SW480 (cell line): ENCODE measurements around the gene GLT8D2.

Experiments used
- DNase-seq: peaks from one replicate; pipeline ENCODE4 v3.0.0-alpha.2; 2016; ENCODE audit warnings: low spot score

The GLT8D2 gene

DNA sequence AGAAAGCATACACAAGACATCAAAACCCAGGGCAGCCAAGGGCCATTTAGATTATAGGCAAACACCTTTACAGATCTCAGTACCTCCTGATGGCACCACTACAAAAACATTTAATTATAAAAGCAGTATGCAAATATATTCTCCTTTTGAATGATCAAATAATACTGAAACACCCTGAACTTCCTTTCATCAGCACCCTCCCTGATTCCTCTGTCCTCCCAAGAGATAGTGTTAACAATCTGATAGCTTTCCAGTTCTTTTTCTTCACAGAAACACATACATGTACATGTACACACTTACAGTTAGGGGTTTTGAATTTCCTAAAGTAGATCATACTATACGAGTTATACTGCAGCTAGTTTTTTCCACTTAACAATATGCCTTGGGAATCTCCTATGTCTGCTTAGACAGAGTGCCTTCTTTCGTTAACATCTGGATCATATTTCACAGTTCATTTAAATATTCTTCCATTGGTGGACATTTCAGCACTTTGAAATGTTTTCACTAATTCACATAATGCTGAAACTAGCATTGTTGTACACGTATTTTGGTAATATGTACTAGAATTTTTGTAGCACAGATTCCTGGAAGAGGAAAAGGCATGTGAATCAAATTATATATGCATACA lies 49.1 kb downstream of the GLT8D2 start:
- no peak for DNase-seq

DNA sequence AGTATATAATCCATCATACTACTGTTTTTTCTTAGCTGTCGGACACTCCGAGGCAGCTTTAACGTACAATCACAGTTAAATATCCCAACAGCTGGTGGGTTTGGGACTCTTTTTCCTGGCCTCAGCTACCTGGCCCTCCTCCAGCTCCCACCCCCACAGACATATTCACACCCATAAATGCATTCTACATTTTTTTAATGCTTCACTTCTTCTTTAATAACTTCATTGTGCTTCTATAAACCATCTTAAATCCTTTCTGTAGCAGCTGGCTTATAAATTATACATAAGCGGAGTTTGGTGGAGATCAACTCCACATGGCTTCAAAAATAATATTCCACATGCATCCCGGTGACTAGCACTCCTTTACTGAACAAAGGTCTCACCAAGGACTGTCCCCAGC lies 51.0 kb downstream of the GLT8D2 start:
- DNase-seq: no peak

DNA sequence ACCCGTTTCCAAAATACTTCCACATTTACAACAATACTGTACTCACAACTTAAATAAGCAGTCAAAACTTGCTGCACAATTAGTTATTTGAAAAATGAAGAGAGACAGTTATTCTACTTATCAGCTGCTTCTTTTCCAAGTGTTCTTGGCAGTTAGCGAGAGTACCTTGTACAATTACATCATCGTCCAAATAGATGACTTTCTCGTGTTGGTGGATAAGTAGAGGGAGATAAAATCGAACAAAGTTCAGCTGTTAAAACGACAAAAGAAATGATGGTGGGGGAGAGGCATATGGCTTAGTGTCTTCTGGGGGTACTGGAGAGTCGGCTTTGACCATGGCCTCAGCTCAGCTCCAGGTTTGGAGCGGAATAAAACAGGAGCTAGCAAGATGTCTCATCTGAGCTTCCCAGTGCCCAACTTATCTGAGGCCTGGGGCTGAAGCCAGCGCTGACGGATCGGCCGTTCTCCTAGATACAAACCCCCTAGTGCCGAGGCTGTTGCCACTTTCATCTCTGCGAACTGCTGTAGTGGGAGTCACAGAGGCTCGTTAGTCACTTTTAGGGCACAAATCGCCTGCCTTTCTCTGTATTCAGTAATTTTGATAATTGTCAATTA lies 52.6 kb downstream of the GLT8D2 start:
- no peak for DNase-seq

DNA sequence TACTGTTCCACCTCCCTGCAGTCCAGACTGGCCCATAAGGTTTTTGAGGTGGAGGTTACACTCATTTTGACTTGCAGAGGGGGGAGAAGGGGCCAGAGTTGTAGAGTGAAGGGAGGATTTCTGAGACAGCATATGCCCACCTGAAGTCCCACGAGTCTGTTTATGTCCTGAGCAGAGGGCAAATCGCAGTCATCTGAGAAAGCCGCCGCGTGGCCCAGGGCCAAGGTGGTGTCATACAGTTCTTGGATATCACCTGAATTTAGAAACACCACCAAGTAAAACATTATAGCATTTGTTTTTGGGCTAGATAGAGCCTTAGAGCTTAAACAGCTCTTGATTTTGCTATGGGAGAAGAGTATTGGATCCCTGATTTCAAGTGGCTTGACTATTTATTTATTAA lies 53.4 kb downstream of the GLT8D2 start:
- no peak for DNase-seq

DNA sequence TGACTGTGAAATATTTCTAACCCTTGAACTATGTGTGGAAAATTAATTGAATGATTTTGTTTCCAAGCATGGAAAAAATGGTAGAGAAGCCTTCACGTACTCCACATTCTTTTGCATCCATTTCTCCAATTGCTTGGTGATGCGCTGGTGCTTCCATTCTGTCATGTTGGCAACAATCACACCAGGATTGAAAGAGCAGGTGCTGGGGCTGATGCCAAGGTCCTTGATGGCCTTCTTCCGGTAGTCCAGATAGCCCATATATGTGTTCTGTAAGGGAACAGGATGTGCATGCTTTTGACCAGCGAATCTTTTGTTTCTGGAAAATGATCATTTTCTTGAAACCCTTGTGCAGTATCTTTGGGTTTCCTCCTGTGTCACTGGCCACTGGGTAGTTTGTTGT lies 55.8 kb downstream of the GLT8D2 start:
- no peak for DNase-seq

DNA sequence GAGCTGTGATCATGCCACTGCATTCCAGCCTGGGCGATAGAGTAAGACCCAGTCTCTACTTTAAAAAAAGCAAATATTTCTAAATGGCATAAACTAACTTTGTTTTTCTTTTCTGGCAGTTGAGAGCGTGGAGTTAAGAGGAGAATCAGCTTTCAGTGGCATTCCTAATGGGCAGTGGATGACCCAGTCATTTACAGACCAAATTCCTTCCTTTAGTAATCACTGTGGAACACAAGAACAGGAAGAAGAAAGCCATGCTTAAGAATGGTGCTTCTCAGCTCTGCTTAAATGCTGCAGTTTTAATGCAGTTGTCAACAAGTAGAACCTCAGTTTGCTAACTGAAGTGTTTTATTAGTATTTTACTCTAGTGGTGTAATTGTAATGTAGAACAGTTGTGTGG lies 63.2 kb downstream of the GLT8D2 start:
- no peak for DNase-seq

DNA sequence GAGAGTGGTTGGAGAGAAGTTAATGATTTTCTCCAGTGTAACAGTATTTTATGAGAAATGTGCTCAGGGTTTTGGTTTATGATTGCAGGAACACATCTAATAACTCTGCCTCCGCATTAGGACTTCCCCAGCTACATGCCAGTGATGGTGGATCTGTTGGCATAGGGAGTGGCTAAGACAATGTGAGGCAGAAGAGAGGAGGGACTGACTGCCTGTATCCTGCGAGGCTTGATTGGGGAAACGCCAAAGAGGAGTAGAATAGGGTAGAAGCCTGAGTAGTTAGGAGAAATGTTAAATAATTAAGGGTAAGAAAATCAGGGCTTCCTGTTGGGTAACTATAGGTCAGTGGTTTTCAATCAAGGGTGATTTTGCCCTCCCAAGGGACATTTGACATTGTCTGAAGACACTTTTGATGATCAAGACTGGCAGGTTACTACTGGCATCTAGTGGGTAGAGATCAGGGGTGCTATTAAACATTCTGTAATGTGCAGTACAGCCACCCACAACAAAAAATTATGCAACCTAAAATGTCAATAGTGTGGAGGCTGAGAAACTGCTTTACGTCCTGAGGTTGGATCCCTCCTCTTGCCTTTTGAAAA lies 71.5 kb downstream of the GLT8D2 start:
- no peak for DNase-seq

DNA sequence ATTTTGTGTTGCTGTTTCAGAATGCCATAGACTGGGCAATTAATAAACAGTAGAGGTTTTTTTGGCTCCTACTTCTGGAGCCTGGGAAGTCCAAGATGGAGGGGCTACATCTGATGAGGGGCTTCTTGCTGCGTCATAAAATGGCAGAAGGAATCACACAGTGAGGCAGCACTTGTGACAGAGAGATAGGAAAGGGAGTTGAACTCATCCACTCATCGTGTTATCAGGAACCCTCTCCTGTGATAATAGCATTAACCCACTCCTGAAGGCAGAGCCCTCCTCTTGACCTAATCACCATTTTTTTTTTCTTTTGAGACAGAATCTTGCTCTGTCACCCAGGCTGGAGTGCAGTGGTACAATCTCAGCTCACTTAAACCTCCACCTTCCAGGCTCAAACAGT lies 74.6 kb downstream of the GLT8D2 start:
- no peak for DNase-seq

DNA sequence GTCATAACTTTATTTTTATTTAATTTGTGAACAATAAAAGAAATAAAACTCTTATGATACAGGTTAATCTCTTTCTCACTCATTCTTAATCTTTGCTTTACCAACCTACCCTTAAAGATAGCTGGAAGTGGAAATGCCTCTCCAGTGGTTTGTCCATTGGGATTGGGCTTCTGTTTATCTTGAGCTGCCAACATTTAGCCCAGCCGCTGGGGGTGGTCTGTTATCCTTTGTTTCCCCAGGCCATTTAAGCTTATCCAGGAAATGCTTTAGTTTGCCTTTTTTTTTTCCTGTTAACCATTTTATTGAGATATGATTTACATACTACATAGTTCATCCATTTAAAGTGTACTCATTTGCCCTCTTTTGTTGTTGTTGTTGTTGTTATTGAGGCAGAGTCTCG lies 76.1 kb downstream of the GLT8D2 start:
- no peak for DNase-seq

DNA sequence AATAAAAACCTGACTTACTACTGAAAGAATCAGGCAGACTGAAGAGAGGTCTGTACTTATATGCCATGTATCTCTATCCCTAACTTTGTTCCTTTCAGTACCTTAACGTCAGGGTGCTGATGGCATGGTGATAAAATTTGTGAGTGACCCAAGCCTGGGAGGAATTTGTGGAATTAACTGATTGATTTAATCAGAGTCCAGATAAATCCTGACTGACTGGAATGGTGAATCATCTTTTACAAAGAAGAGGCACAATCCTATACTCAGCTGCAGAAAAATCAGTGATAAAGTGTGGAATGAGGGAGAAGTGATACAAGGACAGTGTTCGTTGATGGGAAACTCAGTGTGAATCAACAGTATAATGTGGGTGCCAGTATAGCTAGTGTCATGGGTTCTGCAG lies 80.6 kb downstream of the GLT8D2 start:
- no peak for DNase-seq

DNA sequence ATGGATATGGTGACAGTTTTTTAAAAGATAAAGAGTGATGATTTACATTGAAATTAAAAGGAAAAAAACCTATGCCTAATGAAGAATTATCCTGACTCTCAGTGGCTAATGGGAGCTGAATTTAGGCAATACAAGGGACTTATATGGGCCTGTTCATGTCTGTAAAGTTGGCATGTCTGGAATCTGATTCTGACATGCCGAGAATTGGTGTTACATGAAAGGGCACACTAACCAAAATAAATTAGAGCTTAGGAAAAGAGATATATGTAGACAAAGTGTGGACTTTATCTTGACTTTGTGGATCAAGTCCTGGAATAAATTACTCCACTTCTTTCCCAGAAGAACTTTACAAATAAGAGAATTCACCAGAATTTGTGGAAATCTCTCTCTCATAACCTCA lies 83.3 kb downstream of the GLT8D2 start:
- no peak for DNase-seq

DNA sequence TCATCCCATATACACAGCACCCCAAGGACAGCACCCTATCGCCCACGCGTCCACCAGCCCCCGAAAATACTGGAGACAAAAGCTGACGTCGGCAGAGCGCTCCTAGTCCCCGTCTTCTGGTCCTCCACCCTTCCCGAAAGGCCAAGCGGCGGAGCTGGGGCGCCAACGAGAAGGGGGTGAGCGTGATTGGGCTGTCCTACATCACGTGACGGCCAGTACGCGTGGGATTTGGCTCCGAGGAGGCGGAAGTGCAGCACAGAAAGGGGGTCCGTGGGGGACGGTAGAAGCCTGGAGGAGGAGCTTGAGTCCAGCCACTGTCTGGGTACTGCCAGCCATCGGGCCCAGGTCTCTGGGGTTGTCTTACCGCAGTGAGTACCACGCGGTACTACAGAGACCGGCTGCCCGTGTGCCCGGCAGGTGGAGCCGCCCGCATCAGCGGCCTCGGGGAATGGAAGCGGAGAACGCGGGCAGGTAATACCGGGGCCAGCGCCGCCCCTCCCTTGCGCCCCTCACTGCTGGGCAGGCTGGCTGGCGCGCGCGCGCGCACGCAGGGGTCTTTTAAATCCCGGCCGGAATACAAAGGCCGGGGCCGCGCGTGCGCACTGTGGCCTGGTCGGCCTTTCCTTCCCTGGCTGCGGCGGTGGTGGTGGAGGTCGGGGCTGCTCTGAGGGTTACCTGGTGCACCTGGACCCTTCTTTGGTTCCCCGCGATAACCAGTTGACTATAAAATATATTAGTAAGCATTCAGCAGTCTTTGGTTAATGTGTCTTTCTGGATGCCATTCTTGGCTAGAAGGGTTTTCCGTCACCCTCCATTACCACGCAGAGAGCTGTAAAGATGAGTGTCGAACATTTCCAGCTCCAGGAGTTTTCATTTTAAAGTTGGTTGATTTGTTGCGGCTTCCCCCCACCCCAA lies 84.1 kb downstream of the GLT8D2 start, which contains the start of gene TDG:
Gene TDG (plus strand): TSS at position 283 of the 915 bp plus-strand sequence. CDS start 166 bp downstream, at position 449.
- peak; percentile 99 for DNase-seq

DNA sequence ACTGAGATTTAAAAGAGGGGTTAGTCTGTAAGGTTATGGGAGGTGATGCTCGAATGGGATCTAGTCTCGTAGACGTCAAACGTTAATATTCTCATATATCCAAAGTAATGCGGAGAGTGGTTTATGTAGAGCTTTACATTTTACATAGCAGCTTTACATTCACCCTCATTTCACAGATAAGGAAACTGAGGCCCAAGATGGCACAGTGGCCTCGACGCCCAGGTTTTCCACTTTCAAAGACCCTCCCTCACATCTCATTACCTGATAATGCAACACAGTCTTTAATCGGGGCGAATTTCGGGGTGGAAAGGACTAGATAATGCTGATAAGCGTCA lies 84.8 kb downstream of the GLT8D2 start:
- no peak for DNase-seq

DNA sequence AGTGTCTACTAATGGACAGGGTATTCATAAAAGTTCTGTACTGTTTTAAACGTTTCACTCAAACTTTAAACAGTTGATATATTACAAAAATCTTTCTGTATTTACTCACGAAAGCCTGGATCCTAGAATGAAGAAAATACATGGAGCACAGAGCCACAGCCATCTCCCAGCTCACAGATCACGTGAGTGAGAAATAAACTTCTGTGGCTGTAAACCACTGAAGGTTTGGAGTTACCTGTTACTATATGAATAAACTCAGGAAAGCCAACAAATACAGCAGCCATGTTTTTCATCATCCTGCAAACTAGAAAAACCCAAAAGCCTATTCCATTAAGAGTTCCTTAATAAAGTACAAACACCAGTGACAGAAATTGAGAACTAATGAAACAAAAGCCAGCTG lies 85.2 kb downstream of the GLT8D2 start:
- DNase-seq: no peak

DNA sequence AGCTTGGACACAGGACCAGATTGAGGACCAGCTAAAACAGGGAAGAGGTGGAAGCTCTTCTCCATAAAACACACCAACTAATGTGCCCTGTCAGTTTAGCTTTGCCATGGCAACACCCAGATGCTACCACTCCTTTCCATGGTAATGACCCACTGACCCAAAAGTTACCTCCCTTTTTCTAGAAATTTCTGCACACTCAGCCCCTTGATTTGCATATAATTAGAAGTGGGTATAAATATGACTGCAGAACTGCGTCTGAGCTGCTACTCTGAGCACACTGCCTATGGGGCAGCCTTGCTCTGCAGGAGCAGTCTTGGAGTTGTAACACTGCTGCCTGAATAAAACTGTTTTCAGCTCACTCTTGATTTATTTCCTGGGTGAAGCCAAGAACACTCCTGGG lies 87.5 kb downstream of the GLT8D2 start:
- no peak for DNase-seq

DNA sequence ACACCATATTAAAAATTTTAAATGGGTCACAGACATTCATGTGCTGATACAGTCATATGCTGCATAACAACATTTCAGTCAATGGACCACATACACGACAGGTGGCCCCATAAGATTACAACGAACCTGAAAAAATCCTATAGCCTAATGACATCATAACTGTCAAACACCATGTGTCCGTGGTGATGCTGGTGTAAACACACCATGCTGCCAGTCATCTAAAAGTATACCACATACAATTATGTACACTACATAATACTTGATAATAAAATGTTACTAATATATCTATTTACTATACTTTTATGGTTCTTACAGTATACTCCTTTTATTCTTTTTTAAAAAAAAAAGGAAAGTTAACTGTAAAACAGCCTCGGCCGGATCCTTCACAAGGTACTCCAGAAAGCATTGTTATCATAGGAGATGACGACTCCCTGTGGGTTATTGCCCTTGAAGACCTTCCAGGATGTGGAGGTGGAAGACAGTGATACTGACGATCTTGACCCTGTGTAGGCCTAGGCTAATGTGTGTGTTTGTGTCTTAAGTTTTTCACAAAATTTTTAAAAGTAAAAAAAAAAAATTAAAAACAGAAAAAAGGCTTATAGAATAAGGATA lies 89.3 kb downstream of the GLT8D2 start:
- DNase-seq: no peak

DNA sequence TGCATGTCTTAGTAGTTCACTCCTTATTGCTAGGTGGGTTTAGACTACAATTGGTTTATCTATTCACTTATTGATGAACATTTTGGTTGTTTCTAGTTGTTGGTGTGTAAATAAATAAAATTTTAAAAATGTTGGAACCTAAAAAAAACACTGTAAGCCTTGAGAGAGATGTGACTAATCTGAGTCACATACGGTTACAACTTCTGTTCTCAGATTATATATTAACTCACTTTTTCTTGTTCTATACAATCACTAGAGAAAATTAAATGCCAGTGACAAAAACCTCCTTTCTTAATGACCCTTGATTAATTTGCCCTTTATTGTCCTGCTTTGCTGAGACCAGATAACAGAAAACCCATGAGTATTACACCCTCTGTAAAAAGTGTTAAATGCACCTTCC lies 91.4 kb downstream of the GLT8D2 start:
- no peak for DNase-seq

DNA sequence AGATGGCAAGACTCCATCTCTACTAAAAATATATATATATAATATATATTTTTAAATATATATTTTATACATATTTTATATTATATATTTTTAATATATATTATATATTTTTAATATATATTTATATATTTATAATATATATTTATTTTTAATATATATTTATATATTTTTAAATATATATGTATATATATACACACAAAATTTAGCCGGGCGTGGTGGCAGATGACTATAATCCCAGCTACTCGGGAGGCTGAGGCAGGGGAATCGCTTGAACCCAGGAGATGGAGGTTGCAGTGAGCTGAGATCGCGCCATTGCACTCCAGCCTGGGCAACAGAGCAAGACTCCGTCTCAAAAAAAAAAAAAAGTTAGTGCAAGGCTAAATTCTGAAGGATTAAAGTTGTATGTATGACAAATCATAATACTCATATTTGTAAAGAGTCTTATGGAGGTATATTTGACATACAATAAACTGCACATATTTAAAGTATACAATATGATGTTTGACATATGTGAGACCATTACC lies 92.1 kb downstream of the GLT8D2 start:
- no peak for DNase-seq

DNA sequence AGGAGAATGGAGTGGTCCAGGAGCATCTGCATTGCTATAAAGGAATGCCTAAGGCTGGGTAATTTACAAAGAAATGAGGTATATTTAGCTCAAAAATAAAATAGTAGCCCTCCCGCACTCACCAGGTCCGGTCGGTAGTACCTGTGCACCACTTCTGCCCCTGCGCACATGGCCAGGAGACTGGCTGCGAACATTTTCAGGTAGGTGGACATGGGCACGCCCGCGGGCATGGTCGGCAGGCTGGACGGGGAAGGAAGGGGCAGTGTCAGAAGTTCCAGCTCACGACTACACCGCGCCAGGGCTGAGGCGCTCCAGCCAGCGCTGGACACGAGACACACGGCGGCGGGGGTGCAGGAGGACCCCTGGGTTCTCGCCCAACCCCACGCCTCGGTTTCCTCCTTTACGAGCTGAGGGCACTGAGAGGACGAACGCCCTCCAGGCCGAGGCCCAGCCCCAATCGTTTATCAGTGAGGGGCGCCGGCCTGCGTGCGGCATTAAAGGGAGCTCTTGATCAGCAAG lies 93.4 kb downstream of the GLT8D2 start:
- DNase-seq: peak; percentile 36

DNA sequence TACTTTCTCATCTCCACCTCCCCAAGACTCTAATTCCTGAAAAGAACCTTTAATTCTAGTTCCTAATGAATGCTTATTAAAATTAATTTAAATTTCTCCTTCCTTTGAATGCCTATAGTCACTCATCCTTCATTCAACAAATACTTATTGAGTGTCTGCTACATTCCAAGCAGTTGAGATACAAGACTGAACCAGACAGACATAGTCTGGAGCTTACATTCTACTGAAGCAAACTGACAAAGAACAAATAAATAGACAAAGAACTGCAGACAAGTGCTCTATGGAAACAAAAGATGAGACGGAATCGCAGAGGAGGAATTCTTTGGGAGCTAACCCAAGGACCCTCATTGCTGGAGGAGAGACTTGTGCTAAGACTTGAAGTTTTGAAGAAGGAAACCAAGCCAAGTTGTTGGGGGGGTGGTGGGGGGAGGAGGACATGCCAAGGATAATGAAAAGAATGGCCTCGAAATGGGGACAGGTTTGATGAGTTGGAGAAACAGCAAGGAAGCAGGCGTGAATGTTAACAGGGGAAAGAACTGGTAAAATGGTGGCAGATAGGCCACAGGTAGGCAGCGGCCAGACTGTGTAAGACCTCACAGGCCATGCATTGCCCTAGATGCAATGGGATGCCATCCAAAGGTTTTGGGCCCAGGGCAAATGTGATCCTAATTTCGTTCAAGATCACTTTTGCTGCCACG lies 94.0 kb downstream of the GLT8D2 start:
- DNase-seq: peak; percentile 17

DNA sequence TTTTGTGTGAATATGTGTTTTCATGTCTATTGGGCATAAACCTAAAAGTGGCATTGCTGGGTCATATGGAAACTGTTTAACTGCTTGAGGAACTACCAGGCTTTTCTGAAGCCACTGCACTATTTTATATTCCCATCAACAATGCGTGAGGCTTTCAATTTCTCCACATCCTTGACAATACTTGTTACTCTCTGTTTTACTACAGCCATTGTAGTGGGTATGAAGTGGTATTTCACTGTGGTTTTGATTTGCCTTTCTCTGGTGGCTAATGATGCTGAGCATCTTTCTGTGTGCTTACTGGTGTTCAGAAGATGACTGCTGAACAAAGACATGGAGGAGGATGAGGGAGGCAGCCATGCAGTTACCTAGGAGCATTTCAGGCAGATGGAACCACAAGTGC lies 97.5 kb downstream of the GLT8D2 start:
- no peak for DNase-seq
